ENCODE results near the gene ANKRD17. TPM values are rescaled to one million over a fixed set of nuclear protein-coding genes. Genes with fewer than 3 reads are reported as not detected.

ANKRD17 gene
- total RNA-seq, 4 donors from 2014 or later: 25.0 to 75.6 (median 56.7) TPM

- Histone ChIP-seq H3K9me3 (peaks cover 0 to 5% of the 10 kb centered on the region in 2 donors), H3K4me1 (no peaks in the 10 kb centered on the region), H3K4me3 (no peak overlapping the region), H3K27me3 (no peaks in the 10 kb centered on the region), H3K36me3 (no peaks in the 10 kb centered on the region), H3K27ac (no peak overlapping the region)
- no peak for DNase-seq
- intact Hi-C loops (cut with DNase I; ENCODE audit: low total_unique reads): no loop called here
- TF ChIP-seq, protein P1, sequence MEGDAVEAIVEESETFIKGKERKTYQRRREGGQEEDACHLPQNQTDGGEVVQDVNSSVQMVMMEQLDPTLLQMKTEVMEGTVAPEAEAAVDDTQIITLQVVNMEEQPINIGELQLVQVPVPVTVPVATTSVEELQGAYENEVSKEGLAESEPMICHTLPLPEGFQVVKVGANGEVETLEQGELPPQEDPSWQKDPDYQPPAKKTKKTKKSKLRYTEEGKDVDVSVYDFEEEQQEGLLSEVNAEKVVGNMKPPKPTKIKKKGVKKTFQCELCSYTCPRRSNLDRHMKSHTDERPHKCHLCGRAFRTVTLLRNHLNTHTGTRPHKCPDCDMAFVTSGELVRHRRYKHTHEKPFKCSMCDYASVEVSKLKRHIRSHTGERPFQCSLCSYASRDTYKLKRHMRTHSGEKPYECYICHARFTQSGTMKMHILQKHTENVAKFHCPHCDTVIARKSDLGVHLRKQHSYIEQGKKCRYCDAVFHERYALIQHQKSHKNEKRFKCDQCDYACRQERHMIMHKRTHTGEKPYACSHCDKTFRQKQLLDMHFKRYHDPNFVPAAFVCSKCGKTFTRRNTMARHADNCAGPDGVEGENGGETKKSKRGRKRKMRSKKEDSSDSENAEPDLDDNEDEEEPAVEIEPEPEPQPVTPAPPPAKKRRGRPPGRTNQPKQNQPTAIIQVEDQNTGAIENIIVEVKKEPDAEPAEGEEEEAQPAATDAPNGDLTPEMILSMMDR (IDR thresholded peaks at IDR 0.05): no peak
- no peak for TF ChIP-seq POLR2A (IDR thresholded peaks at IDR 0.05)
Observed at GRCh38 chr4:73281982-73282381, 23.4 kb upstream of the ANKRD17 start.

GRCh38 chr4:73281396-73281795 lies 22.8 kb upstream of the ANKRD17 start:
- H3K9me3 ChIP-seq: peaks cover 0 to 5% of the 10 kb centered on the region in 2 donors
- no peak for TF ChIP-seq POLR2A (IDR thresholded peaks at IDR 0.05)
- TF ChIP-seq, protein P1 (IDR thresholded peaks at IDR 0.05): no peak
- no peaks in the 10 kb centered on the region for H3K4me1 ChIP-seq
- no peaks in the 10 kb centered on the region for H3K27me3 ChIP-seq
- intact Hi-C loops (cut with DNase I; ENCODE audit: low total_unique reads): no loop called here
- H3K27ac ChIP-seq: no peak overlapping the region
- H3K4me3 ChIP-seq: no peak overlapping the region
- no peak for DNase-seq
- no peaks in the 10 kb centered on the region for H3K36me3 ChIP-seq

DNA sequence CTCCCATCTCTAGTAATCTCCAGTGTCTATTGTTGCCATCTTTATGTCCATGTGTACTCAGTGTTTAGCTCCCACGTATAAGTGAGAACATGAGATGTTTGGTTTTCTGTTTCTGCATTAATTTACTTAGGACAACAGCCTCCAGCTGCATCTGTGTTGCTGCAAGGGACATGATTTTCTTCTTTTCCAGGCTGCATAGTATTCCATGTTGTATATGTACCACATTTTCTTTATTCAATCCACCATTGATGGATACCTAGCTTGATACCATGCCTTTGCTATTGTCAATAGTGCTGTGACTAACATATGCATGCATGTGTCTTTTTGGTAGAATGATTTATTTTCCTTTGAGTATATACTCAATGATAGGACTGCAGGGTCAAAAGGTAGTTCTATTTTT lies 18.6 kb upstream of the ANKRD17 start:
- no peak for DNase-seq
- Histone ChIP-seq H3K9me3 (peaks cover 0 to 5% of the 10 kb centered on the region in 2 donors), H3K36me3 (no peaks in the 10 kb centered on the region), H3K4me1 (no peaks in the 10 kb centered on the region), H3K27me3 (no peaks in the 10 kb centered on the region), H3K27ac (no peak overlapping the region), H3K4me3 (no peak overlapping the region)
- intact Hi-C loops (cut with DNase I; ENCODE audit: low total_unique reads): no loop called here
- TF ChIP-seq POLR2A (IDR thresholded peaks at IDR 0.05): no peak
- TF ChIP-seq, protein P1 (IDR thresholded peaks at IDR 0.05): no peak

DNA sequence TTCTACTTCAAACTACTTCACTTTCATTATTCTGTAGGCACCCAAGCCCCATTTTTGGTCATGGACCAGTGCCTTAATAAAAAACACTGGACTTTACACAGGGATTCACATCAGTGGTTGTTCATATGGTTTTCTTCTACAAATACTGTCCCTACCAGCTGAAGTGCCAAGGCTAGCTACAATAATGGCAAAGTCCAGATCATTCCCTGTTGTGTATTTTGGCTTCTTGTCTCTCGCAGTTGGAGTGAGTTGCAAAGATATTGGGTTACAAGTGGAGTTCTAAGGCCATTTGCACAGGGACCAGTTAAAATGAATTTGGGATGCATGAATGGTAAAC lies 16.7 kb upstream of the ANKRD17 start:
- TF ChIP-seq, protein P1 (IDR thresholded peaks at IDR 0.05): no peak
- TF ChIP-seq POLR2A (IDR thresholded peaks at IDR 0.05): no peak
- no peaks in the 10 kb centered on the region for H3K36me3 ChIP-seq
- H3K27me3 ChIP-seq: no peaks in the 10 kb centered on the region
- intact Hi-C loops (cut with DNase I; ENCODE audit: low total_unique reads): no loop called here
- DNase-seq: no peak
- peaks cover 0 to 5% of the 10 kb centered on the region in 2 donors for H3K9me3 ChIP-seq
- no peaks in the 10 kb centered on the region for H3K4me1 ChIP-seq
- no peak overlapping the region for H3K27ac ChIP-seq
- H3K4me3 ChIP-seq: no peak overlapping the region

DNA sequence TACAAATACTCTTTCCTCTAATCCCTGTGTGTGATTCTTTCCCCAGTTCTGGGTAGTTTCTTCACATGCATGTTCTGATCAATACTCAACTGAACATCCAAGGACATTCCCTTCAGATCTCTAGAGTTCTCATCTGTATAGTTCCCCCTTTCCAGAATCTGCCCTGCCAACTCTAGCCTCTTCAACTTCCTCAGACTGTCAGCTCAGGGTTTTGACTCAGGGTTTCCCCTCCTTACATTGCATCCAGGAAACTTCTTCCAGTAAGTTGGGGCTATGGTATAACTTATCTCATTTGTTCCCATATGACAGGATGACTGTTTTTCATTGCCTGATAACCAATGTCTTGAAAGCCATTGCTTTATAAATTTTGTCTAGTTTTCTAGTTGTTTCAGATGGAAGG lies 14.2 kb upstream of the ANKRD17 start:
- intact Hi-C loops (cut with DNase I; ENCODE audit: low total_unique reads): no loop called here

More for the DNA sequence above, 14.2 kb upstream of the ANKRD17 start:
- Histone ChIP-seq H3K4me3 (no peak overlapping the region), H3K36me3 (no peaks in the 10 kb centered on the region), H3K4me1 (no peaks in the 10 kb centered on the region), H3K9me3 (no peaks in the 10 kb centered on the region), H3K27ac (no peak overlapping the region), H3K27me3 (no peaks in the 10 kb centered on the region)
- DNase-seq: no peak
- no peak for TF ChIP-seq POLR2A (IDR thresholded peaks at IDR 0.05)
- TF ChIP-seq, protein P1 (IDR thresholded peaks at IDR 0.05): no peak

All from uterus (tissue), 4 donors.